Astrocyte (in vitro differentiated cells and primary cell): Measurements from ENCODE around the gene GPATCH3. TPM values are rescaled to one million over a fixed set of nuclear protein-coding genes. Genes with fewer than 3 reads are reported as not detected.

Experiments
- DNase-seq: peaks from one replicate; pipeline ENCODE4 v3.0.0-alpha.2; 2010; ENCODE audit warnings: low read depth
- FAIRE-seq: peaks from 2 replicates; lab custom pipeline; 2011; peaks lifted over from hg19 to GRCh38; lab: Jason Lieb, UNC
- H2AFZ ChIP-seq: 2 replicates; pipeline ENCODE4 v1.6.0; 2012; ENCODE audit warnings: low read depth, low read length, inconsistent platforms
- H3K27ac ChIP-seq: 2 replicates; pipeline ENCODE4 v1.5.1; 2011; ENCODE audit warnings: low read depth, low read length, inconsistent platforms
- H3K27me3 ChIP-seq: 2 replicates; pipeline ENCODE4 v1.6.0; 2011; ENCODE audit warnings: low read length, inconsistent platforms; ENCODE audit not compliant: insufficient read depth
- H3K36me3 ChIP-seq: 2 replicates; pipeline ENCODE4 v1.5.1; 2011; ENCODE audit warnings: low read length, inconsistent platforms; ENCODE audit not compliant: insufficient read depth
- H3K4me1 ChIP-seq: 2 replicates; pipeline ENCODE4 v1.5.1; 2011; ENCODE audit warnings: low read length, inconsistent platforms; ENCODE audit not compliant: insufficient read depth
- H3K4me2 ChIP-seq: 2 replicates; pipeline ENCODE4 v1.6.0; 2012; ENCODE audit warnings: low read length, inconsistent platforms
- H3K4me3 ChIP-seq: 2 replicates; pipeline ENCODE4 v1.5.1; 2011; ENCODE audit warnings: low read depth, mild to moderate bottlenecking, low read length, inconsistent platforms; ENCODE audit not compliant: insufficient read depth
- H3K79me2 ChIP-seq: 2 replicates; pipeline ENCODE4 v1.6.0; 2012; ENCODE audit warnings: mild to moderate bottlenecking, low read length, inconsistent platforms; ENCODE audit not compliant: insufficient read depth
- H3K9ac ChIP-seq: 2 replicates; pipeline ENCODE4 v1.6.0; 2012; ENCODE audit warnings: mild to moderate bottlenecking, low read length, inconsistent platforms
- H3K9me3 ChIP-seq: 2 replicates; pipeline ENCODE4 v1.5.1; 2012; ENCODE audit warnings: low read depth, mild to moderate bottlenecking, low read length, inconsistent platforms; ENCODE audit not compliant: insufficient read depth
- H4K20me1 ChIP-seq: 2 replicates; pipeline ENCODE4 v1.6.0; 2012; ENCODE audit warnings: low read length, inconsistent platforms; ENCODE audit not compliant: insufficient read depth
- H3K27ac Mint-ChIP-seq: one replicate; pipeline ENCODE4 v1.8.0; 2021; ENCODE audit warnings: mild to moderate bottlenecking, mixed read lengths; ENCODE audit not compliant: unreplicated experiment
- H3K27me3 Mint-ChIP-seq: one replicate; pipeline ENCODE4 v1.8.0; 2021; ENCODE audit warnings: low read depth, mixed read lengths; ENCODE audit not compliant: unreplicated experiment
- H3K36me3 Mint-ChIP-seq: one replicate; pipeline ENCODE4 v1.8.0; 2021; ENCODE audit warnings: low read depth, mixed read lengths; ENCODE audit not compliant: unreplicated experiment
- H3K4me1 Mint-ChIP-seq: one replicate; pipeline ENCODE4 v1.8.0; 2021; ENCODE audit warnings: low read depth, mixed read lengths; ENCODE audit not compliant: unreplicated experiment
- H3K4me3 Mint-ChIP-seq: one replicate; pipeline ENCODE4 v1.8.0; 2021; ENCODE audit warnings: mild to moderate bottlenecking, moderate library complexity, mixed read lengths; ENCODE audit not compliant: unreplicated experiment
- H3K9me3 Mint-ChIP-seq: one replicate; pipeline ENCODE4 v1.8.0; 2021; ENCODE audit warnings: mild to moderate bottlenecking, mixed read lengths; ENCODE audit not compliant: unreplicated experiment
- EZH2 ChIP-seq: IDR thresholded peaks from 2 replicates; pipeline ENCODE4 v1.6.1; 2012; ENCODE audit warnings: mild to moderate bottlenecking, low read length, inconsistent platforms; ENCODE audit not compliant: insufficient read depth
- total RNA-seq: library from RNA; stranded (reverse); gene quantifications from 2 replicates; pipeline ENCODE4 v1.2.1, GENCODE V29; 2021
- TF ChIP-seq, protein P1 (sequence below): IDR thresholded peaks from 2 replicates; pipeline ENCODE4 v1.5.1; 2011; ENCODE audit warnings: low read depth, mild to moderate bottlenecking, inconsistent platforms, low read length, moderate library complexity; ENCODE audit not compliant: insufficient read depth

GPATCH3 gene
- total RNA-seq, 1 donor from 2014 or later, result 12.8 TPM

DNA sequence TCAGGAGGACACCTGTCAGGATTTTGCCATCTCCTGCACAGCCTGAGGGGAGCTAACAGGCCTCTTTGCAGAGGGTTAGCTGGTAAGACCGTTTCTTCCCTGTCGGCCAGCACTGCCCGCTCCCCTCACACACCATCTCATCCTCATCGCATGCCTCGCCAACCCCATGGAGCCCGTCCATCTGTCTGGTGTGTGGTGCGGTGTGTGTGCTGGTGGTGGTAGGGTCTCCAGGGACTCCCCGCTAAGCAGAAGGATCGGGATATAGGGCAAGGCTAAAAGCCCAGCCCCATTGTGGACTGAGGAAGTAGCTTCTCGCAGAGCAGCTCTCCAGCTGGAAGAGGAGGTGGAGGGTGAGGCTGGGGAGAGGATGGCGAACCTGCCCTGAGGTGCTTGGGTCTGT is 44.1 kb downstream of the GPATCH3 start:
- Histone ChIP-seq H3K4me1 (no peaks in the 10 kb centered on the region), H3K9ac (no peak overlapping the region), H3K4me3 (no peak overlapping the region), H3K79me2 (no peaks in the 10 kb centered on the region), H3K9me3 (no peaks in the 10 kb centered on the region), H3K27ac (no peak overlapping the region), H3K36me3 (peaks cover 20% of the 10 kb centered on the region), H3K27me3 (no peaks in the 10 kb centered on the region), H3K4me2 (no peak overlapping the region), H4K20me1 (no peaks in the 10 kb centered on the region), H2AFZ (no peak overlapping the region)
- Mint-ChIP-seq H3K27ac (no peak overlapping the region), H3K4me1 (no peaks in the 10 kb centered on the region), H3K27me3 (no peaks in the 10 kb centered on the region), H3K36me3 (peaks cover 18% of the 10 kb centered on the region), H3K9me3 (peaks cover 3% of the 10 kb centered on the region), H3K4me3 (no peak overlapping the region)
- FAIRE-seq (no peak), DNase-seq (no peak)
- no peak for TF ChIP-seq EZH2
- TF ChIP-seq, protein P1, sequence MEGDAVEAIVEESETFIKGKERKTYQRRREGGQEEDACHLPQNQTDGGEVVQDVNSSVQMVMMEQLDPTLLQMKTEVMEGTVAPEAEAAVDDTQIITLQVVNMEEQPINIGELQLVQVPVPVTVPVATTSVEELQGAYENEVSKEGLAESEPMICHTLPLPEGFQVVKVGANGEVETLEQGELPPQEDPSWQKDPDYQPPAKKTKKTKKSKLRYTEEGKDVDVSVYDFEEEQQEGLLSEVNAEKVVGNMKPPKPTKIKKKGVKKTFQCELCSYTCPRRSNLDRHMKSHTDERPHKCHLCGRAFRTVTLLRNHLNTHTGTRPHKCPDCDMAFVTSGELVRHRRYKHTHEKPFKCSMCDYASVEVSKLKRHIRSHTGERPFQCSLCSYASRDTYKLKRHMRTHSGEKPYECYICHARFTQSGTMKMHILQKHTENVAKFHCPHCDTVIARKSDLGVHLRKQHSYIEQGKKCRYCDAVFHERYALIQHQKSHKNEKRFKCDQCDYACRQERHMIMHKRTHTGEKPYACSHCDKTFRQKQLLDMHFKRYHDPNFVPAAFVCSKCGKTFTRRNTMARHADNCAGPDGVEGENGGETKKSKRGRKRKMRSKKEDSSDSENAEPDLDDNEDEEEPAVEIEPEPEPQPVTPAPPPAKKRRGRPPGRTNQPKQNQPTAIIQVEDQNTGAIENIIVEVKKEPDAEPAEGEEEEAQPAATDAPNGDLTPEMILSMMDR, result no peak

DNA sequence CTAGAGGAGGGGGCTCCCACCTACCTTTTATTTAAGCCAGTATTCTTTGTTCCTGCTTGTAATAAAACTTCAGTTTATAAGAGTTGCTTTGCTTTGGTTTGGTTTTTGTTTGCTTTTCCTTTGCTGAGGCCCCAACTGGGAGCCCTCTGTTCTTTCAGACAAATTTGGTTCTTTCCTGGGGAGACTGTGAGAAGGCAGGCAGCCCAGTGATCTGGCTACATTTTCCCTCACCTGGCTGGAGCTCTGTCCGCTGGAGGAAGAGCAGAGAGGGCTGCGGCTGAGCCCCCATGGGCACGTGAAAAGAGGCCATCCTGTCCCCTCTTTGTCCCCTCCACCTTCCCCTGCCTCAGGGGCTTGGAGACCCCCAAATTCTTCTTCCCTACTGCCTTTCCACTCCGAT is 44.6 kb downstream of the GPATCH3 start:
- H3K9me3 ChIP-seq, result no peaks in the 10 kb centered on the region
- H3K4me3 ChIP-seq, result no peak overlapping the region
- no peak overlapping the region for H3K27ac ChIP-seq
- no peak overlapping the region for H3K4me2 ChIP-seq
- FAIRE-seq, result no peak
- H3K36me3 ChIP-seq, result peaks cover 24% of the 10 kb centered on the region
- Mint-ChIP-seq H3K36me3 (peaks cover 22% of the 10 kb centered on the region), H3K27me3 (no peaks in the 10 kb centered on the region), H3K27ac (no peak overlapping the region), H3K9me3 (peaks cover 3% of the 10 kb centered on the region), H3K4me1 (no peaks in the 10 kb centered on the region), H3K4me3 (no peak overlapping the region)
- H4K20me1 ChIP-seq, result no peaks in the 10 kb centered on the region
- H3K27me3 ChIP-seq, result no peaks in the 10 kb centered on the region
- no peak for DNase-seq
- no peaks in the 10 kb centered on the region for H3K79me2 ChIP-seq
- H3K4me1 ChIP-seq, result no peaks in the 10 kb centered on the region
- H3K9ac ChIP-seq, result no peak overlapping the region
- TF ChIP-seq, protein P1, result no peak
- no peak for TF ChIP-seq EZH2
- H2AFZ ChIP-seq, result no peak overlapping the region

DNA sequence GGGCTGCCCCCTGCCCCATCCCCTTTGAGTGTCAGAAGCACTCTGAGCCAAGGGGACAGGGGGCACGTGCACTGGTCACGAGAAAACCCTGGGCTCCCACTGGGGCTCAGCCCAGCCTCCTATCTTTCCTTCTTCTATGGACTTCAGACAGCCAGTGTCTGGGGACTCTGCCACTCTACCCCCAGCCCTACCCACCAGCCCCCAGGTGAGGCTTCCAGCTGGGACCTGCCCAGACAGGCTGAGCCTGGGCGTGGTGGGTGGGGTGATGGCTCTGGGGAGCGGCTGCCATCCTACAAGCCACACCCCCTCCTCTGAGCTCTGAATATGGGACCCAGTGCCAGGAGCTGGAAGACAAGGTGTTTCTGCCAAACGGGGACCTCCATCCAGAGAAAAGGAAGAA is 45.4 kb downstream of the GPATCH3 start:
- no peak for FAIRE-seq
- H3K36me3 Mint-ChIP-seq, result peaks cover 27% of the 10 kb centered on the region
- H3K4me3 Mint-ChIP-seq, result no peak overlapping the region

More for the DNA sequence above, 45.4 kb downstream of the GPATCH3 start:
- no peak overlapping the region for H3K27ac Mint-ChIP-seq
- Histone ChIP-seq H3K9ac (no peak overlapping the region), H3K9me3 (no peaks in the 10 kb centered on the region), H4K20me1 (no peaks in the 10 kb centered on the region), H3K36me3 (peaks cover 24% of the 10 kb centered on the region), H3K4me2 (no peak overlapping the region), H3K27ac (no peak overlapping the region), H3K4me3 (no peak overlapping the region), H3K27me3 (no peaks in the 10 kb centered on the region), H2AFZ (no peak overlapping the region), H3K4me1 (no peaks in the 10 kb centered on the region), H3K79me2 (no peaks in the 10 kb centered on the region)
- no peaks in the 10 kb centered on the region for H3K27me3 Mint-ChIP-seq
- no peak for TF ChIP-seq EZH2
- TF ChIP-seq, protein P1, result no peak
- H3K9me3 Mint-ChIP-seq, result peaks cover 3% of the 10 kb centered on the region
- DNase-seq, result no peak
- H3K4me1 Mint-ChIP-seq, result no peaks in the 10 kb centered on the region
